Mucosa of descending colon (tissue), 3 donors: ENCODE data around the gene MTMR3. TPM values are rescaled to one million over a fixed set of nuclear protein-coding genes. Genes with fewer than 3 reads are reported as not detected.
"Not testable (repeated sequence)": the region's sequence is repeated elsewhere in the genome, so short reads cannot be mapped to it uniquely, and the experiment has no call there.

Source experiments
- ATAC-seq: fragments of 200-7000 bp; cut with Tn5 transposase; one replicate; pipeline ENCODE4 v1.9.1; 2020; ENCODE audit warnings: mild to moderate bottlenecking, moderate library complexity
- DNase-seq, 3 donors: peaks; one replicate each; pipeline ENCODE4 v3.0.0-alpha.2; 2020
- H3K36me3 ChIP-seq: fragments of 200-600 bp; one replicate; pipeline ENCODE4 v1.8.0; 2021; ENCODE audit warnings: low read depth, mild to moderate bottlenecking
- H3K4me1 ChIP-seq: fragments of 200-600 bp; one replicate; pipeline ENCODE4 v1.8.0; 2021; ENCODE audit warnings: low read depth, mild to moderate bottlenecking
- H3K4me3 ChIP-seq: fragments of 200-600 bp; one replicate; pipeline ENCODE4 v1.8.0; 2021; ENCODE audit warnings: mild to moderate bottlenecking
- H3K9me3 ChIP-seq: fragments of 200-600 bp; one replicate; pipeline ENCODE4 v1.8.0; 2021; ENCODE audit warnings: mild to moderate bottlenecking
- CTCF ChIP-seq: fragments of 200-600 bp; IDR thresholded peaks from one replicate; pipeline ENCODE4 v1.8.0; 2022; ENCODE audit warnings: antibody characterized with exemption, mild to moderate bottlenecking
- intact Hi-C, 2 donors: fragments of 100-400 bp; cut with DNase I in 1 of 2; cut with micrococcal nuclease in 1 of 2; formaldehyde crosslinking; loops; one replicate each; pipeline versions ENCODE4 v1.11.0 to v1.11.1; 2022; cut with DNase I, micrococcal nuclease
- total RNA-seq, 3 donors: library from RNA; stranded (reverse); fragmentation: NEBNext Ultra II Directional in 2 of 3; extraction: Animal tissue kit (Norgen Biotek cat#: 25700) in 2 of 3; gene quantifications; one replicate each; pipeline versions ENCODE4 v1.2.1 to v1.2.4, GENCODE V29; 2021 to 2023
- donor health status: DM: no; HTN: no; CAD: no; lungs with moderate emphysema.
- donor health status: DM: no; HTN: no; CAD: no.
- donor health status: DM: no; HTN: yes; CAD: no.

The MTMR3 gene
- total RNA-seq, 3 donors from 2014 or later = 47.7 to 59.8 (median 54.4) TPM

- TF ChIP-seq CTCF = no peak
- no peak for ATAC-seq
Observed at GRCh38 chr22:29846290-29846689, 36.7 kb upstream of the MTMR3 start.

GRCh38 chr22:29848111-29848510, 34.9 kb upstream of the MTMR3 start:
- Histone ChIP-seq H3K4me3 (no peak overlapping the region), H3K4me1 (no peaks in the 10 kb centered on the region), H3K9me3 (no peaks in the 10 kb centered on the region), H3K36me3 (no peaks in the 10 kb centered on the region)
- intact Hi-C loops = no loop called here
- DNase-seq (no peak), ATAC-seq (no peak)
- TF ChIP-seq CTCF = no peak

More at GRCh38 chr22:29846290-29846689, 36.7 kb upstream of the MTMR3 start:
- H3K4me1 ChIP-seq = no peaks in the 10 kb centered on the region
- intact Hi-C loops = no loop called here
- no peaks in the 10 kb centered on the region for H3K9me3 ChIP-seq
- no peak for DNase-seq
- no peaks in the 10 kb centered on the region for H3K36me3 ChIP-seq
- no peak overlapping the region for H3K4me3 ChIP-seq

- H3K4me3 ChIP-seq = no peak overlapping the region
- ATAC-seq (no peak), DNase-seq (no peak)
- no peak for TF ChIP-seq CTCF
- intact Hi-C loops = no loop called here
- H3K36me3 ChIP-seq = no peaks in the 10 kb centered on the region
- no peaks in the 10 kb centered on the region for H3K4me1 ChIP-seq
- no peaks in the 10 kb centered on the region for H3K9me3 ChIP-seq
Observed at GRCh38 chr22:29854432-29854831, 28.5 kb upstream of the MTMR3 start.

GRCh38 chr22:29855611-29856181, 27.3 kb upstream of the MTMR3 start:
- intact Hi-C loops = no loop called here
- Histone ChIP-seq H3K9me3 (no peaks in the 10 kb centered on the region), H3K4me3 (no peak overlapping the region), H3K4me1 (no peaks in the 10 kb centered on the region), H3K36me3 (no peaks in the 10 kb centered on the region)
- TF ChIP-seq CTCF = no peak
- peak; percentile 14 for ATAC-seq
- DNase-seq = no peak

GRCh38 chr22:29856496-29856895, 26.5 kb upstream of the MTMR3 start:
- intact Hi-C loops = no loop called here
- Histone ChIP-seq H3K36me3 (no peaks in the 10 kb centered on the region), H3K9me3 (no peaks in the 10 kb centered on the region), H3K4me1 (no peaks in the 10 kb centered on the region), H3K4me3 (no peak overlapping the region)
- DNase-seq = no peak
- ATAC-seq = no peak
- no peak for TF ChIP-seq CTCF

GRCh38 chr22:29859030-29859429, 23.9 kb upstream of the MTMR3 start:
- DNase-seq, ATAC-seq: not testable (repeated sequence)

More at GRCh38 chr22:29859030-29859429, 23.9 kb upstream of the MTMR3 start:
- H3K9me3 ChIP-seq, H3K4me3 ChIP-seq, H3K36me3 ChIP-seq, intact Hi-C loops, H3K4me1 ChIP-seq: not testable (repeated sequence)
